K562 (cell line): Measurements from ENCODE around the gene HPX.

Experiments
- IRF1 ChIP-seq: sonication (generic); formaldehyde crosslinking; IDR thresholded peaks from 2 replicates; pipeline ENCODE4 v1.8.0; 2022; ENCODE audit warnings: missing genetic modification reagents, mild to moderate bottlenecking, borderline replicate concordance
- TF ChIP-seq, protein P1 (sequence below): IDR thresholded peaks from 3 replicates; pipeline ENCODE4 v1.6.1; 2011; ENCODE audit warnings: borderline replicate concordance, mild to moderate bottlenecking; ENCODE audit not compliant: insufficient read length, insufficient read depth
- TF ChIP-seq, protein P2 (sequence below), 3 experiments: IDR thresholded peaks in 2 of 3; conservative IDR thresholded peaks in 1 of 3; 2 replicates each; pipeline ENCODE4 v1.5.1; 2011 to 2012; ENCODE audit warnings: low read length in 3 of 3, mild to moderate bottlenecking in 3 of 3, control low read depth in 2 of 3, improper control_type of control experiment in 1 of 3, inconsistent platforms in 1 of 3, low read depth in 1 of 3, mixed read lengths in 1 of 3, moderate library complexity in 1 of 3; ENCODE audit not compliant: insufficient read depth in 2 of 3

DNA sequence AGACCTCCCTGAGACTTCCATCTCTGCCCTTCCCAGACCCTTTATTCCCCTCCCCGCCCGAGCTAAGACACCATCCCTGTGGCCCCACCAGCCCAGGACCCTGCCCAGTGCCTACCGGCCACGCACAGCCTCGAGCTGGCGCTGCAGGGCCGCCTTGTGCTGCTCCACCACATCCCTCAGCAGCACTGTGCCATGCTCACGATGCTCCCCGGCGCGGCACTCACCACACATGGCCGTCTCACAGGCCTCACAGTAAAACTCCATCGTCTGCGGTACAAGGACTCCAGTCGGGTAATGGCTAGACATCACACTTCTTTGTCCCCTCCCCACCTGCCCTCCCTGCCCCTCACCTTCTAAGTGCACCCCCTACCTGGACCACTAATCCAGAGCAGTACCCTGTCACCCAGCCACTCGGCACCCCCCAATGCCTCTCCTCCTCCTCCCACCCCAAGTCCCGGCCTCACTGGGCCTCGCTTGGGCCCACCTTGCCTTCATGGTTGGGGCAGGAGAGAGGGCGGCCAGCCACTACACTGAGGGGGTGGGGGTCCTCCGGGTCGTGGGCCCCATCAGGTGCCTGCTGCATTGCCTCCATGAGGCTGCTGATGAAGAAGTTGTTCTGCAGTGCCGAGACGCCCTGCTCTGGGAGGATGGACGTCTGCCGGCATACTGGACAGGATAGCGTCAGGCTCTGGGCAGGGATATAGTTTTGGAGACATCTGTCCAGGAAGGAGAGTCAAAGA, 17.0 kb upstream of the HPX start:
- TF ChIP-seq, protein P1, sequence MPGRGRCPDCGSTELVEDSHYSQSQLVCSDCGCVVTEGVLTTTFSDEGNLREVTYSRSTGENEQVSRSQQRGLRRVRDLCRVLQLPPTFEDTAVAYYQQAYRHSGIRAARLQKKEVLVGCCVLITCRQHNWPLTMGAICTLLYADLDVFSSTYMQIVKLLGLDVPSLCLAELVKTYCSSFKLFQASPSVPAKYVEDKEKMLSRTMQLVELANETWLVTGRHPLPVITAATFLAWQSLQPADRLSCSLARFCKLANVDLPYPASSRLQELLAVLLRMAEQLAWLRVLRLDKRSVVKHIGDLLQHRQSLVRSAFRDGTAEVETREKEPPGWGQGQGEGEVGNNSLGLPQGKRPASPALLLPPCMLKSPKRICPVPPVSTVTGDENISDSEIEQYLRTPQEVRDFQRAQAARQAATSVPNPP, result no peak
- TF ChIP-seq IRF1 (CRISPR knock-in tag), result no peak
- TF ChIP-seq, protein P2, sequence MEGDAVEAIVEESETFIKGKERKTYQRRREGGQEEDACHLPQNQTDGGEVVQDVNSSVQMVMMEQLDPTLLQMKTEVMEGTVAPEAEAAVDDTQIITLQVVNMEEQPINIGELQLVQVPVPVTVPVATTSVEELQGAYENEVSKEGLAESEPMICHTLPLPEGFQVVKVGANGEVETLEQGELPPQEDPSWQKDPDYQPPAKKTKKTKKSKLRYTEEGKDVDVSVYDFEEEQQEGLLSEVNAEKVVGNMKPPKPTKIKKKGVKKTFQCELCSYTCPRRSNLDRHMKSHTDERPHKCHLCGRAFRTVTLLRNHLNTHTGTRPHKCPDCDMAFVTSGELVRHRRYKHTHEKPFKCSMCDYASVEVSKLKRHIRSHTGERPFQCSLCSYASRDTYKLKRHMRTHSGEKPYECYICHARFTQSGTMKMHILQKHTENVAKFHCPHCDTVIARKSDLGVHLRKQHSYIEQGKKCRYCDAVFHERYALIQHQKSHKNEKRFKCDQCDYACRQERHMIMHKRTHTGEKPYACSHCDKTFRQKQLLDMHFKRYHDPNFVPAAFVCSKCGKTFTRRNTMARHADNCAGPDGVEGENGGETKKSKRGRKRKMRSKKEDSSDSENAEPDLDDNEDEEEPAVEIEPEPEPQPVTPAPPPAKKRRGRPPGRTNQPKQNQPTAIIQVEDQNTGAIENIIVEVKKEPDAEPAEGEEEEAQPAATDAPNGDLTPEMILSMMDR (IDR thresholded peaks at IDR 0.05 in 2 of 3, conservative IDR thresholded peaks at IDR 0.05 in 1 of 3; ENCODE audit: insufficient read depth in 2 of 3, low read depth in 1 of 3, low read length in 3 of 3), result no peak
